DMS 273 (cell line): ENCODE results near the gene MANEAL.

Experiments
- DNase-seq: peaks from one replicate; lab custom pipeline; 2025; ENCODE audit not compliant: unreplicated experiment; lab: John Stamatoyannopoulos, UW

Gene MANEAL

GRCh38 chr1:37824001-37824400 lies 30.4 kb downstream of the MANEAL start:
- no peak for DNase-seq

GRCh38 chr1:37825506-37825905 lies 31.9 kb downstream of the MANEAL start:
- DNase-seq: no peak

GRCh38 chr1:37828410-37829074 lies 34.9 kb downstream of the MANEAL start:
- DNase-seq: no peak

GRCh38 chr1:37831109-37831508 lies 37.5 kb downstream of the MANEAL start:
- no peak for DNase-seq

- no peak for DNase-seq
Observed at GRCh38 chr1:37831809-37832208, 38.2 kb downstream of the MANEAL start.

GRCh38 chr1:37836788-37837187 lies 43.1 kb downstream of the MANEAL start:
- no peak for DNase-seq

- DNase-seq: no peak
Observed at GRCh38 chr1:37839676-37840075, 46.0 kb downstream of the MANEAL start.

GRCh38 chr1:37840711-37841110 lies 47.1 kb downstream of the MANEAL start:
- DNase-seq: no peak

- DNase-seq: no peak
Observed at GRCh38 chr1:37841652-37842051, 48.0 kb downstream of the MANEAL start.

- DNase-seq: no peak
Observed at GRCh38 chr1:37844536-37844935, 50.9 kb downstream of the MANEAL start.

GRCh38 chr1:37845049-37845646 lies 51.5 kb downstream of the MANEAL start:
- no peak for DNase-seq

- DNase-seq: no peak
Observed at GRCh38 chr1:37845786-37846185, 52.1 kb downstream of the MANEAL start.

GRCh38 chr1:37846647-37847339 lies 53.1 kb downstream of the MANEAL start:
- no peak for DNase-seq

- no peak for DNase-seq
Observed at GRCh38 chr1:37849480-37849879, 55.8 kb downstream of the MANEAL start.

GRCh38 chr1:37850352-37850955 lies 56.8 kb downstream of the MANEAL start:
- DNase-seq: no peak
